Pulmonary artery endothelial cell (primary cell): Measurements from ENCODE around the gene CDK10. TPM values are rescaled to one million over a fixed set of nuclear protein-coding genes. Genes with fewer than 3 reads are reported as not detected.
"Not testable (repeated sequence)": the region's sequence is repeated elsewhere in the genome, so short reads cannot be mapped to it uniquely, and the experiment has no call there.

ENCODE experiments used
- DNase-seq: peaks from one replicate; pipeline ENCODE4 v3.0.0-alpha.2; 2011; ENCODE audit warnings: low read depth, low spot score
- total RNA-seq: library from RNA; depleted of rRNA; stranded (reverse); fragments of >200 nt; gene quantifications from 2 replicates; pipeline ENCODE4 v1.2.3, GENCODE V29; 2014

CDK10 gene
- total RNA-seq, 1 donor from 2014 or later: 37.9 TPM

GRCh38 chr16:89695086-89695874 is 8.8 kb downstream of the CDK10 start:
- no peak for DNase-seq

DNA sequence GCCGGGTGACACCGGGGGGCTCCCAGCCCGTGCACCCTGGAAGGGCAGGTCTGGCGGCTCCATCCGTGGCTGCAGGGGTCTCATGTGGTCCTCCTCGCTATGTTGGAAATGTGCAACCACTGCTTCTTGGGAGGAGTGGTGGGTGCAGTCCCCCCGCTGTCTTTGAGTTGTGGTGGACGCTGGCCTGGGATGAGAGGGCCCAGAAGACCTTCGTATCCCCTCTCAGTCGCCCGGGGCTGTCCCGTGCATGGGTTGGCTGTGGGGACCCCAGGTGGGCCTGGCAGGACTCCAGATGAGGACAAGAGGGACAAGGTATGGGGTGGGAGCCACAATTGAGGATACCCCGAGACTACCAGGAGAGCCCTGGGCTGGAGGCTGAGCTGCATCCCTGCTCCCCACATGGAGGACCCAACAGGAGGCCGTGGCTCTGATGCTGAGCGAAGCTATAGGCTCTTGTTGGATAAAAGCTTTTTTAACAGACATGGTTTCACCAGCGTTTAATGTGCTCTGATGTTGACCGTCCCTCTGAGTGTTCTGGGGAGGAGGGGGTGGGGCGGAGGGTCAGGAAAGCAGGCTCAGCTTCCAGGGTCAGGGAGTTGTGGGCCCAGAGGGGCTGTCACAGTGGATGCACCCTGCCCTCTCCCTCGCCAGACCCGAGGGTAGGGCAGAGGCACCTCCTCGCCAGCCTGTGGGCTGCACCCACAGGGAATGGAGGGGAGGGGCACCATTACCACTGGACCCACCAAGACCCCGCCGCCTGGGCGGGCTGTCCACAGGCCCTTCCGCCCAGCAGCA is 9.6 kb downstream of the CDK10 start:
- no peak for DNase-seq

DNA sequence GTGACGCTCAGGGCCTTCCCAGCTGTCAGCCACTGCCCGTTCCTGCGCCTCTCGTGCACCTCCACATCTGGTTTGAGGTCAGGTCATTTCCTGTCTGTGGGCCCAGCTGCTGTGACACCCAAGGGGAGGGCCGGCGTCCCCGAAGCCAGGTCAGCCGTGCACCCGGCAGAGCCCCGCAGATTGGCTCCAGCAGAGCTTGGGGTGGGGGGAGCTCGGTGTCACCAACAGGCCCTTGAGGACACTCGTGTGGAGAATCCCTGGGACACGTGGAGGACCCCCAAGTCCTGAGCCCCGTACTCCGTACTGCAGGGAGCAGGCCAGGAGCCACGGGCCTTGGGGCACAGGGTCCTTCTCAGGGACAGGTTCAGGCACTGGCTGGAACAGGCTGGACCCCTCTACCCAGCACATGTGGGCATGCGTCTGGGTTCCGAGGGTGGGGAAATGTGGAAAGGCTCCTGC is 10.2 kb downstream of the CDK10 start:
- no peak for DNase-seq

DNA sequence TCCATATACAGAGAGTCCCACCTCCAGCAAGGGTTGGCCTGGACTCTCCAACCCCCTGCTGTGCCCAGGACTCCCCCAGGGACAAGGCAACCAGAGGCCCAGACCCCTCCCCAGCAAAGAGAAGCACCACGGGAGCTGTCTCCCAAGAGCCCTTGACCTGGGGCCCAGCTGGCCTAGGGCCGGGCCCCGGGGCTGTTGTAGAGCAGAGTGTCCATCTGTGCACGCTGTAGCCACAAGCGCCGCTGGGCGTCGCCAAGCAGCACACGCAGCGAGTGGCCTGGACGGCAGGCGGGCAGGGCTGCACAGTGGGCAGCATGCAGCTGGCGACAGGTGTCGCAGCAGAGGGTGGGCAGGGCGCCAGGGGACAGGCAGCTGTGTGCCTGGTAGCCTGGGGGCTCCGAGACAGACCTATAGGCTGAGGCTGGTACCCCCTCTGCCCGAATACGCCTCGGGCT is 10.7 kb downstream of the CDK10 start:
- no peak for DNase-seq

GRCh38 chr16:89697616-89698331 is 11.3 kb downstream of the CDK10 start:
- DNase-seq: no peak

DNA sequence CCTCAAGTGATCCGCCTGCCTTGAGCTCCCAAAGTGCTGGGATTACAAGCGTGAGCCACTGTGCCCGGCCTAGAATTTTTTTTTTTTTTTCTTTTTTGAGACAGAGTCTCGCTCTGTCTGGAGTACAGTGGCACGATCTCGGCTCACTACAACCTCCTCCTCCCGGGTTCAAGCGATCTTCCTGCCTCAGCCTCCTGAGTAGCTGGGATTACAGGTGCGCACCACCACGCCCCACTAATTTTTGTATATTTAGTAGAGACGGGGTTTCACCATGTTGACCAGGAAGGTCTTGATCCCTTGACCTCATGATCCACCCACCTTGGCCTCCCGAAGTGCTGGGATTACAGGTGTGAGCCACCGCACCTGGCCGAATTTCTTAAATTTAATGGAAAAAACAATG is 12.2 kb downstream of the CDK10 start:
- DNase-seq: not testable (repeated sequence)

GRCh38 chr16:89699629-89700099 is 13.2 kb downstream of the CDK10 start:
- DNase-seq: not testable (repeated sequence)

DNA sequence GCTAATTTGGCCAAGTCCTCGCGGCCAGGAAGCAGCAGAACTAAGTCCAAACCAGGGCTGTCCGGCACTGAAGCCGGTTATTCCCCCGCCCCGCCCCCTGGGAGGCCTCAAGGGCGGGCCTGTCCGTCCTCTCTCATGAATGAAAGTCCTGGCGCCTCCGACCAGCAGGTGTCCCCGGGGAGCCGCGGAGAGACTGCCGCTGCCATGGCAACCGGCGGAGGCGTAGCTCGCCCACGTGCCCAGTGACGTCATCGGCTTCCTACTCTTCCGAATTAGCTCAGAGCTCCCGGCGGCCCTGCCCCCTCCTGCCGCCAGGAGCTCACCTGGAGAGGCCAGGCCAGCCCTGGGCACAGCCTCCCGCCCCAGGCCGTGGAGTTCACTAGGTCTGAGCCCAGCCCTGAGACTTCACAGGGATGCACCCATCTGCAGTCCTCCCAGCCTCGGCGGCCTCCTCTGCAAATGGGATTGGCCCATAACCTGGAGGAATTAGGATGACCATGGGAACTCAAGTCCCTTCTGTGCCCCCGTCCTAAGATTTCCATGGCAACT is 13.7 kb downstream of the CDK10 start:
- peak; percentile 89 for DNase-seq

DNA sequence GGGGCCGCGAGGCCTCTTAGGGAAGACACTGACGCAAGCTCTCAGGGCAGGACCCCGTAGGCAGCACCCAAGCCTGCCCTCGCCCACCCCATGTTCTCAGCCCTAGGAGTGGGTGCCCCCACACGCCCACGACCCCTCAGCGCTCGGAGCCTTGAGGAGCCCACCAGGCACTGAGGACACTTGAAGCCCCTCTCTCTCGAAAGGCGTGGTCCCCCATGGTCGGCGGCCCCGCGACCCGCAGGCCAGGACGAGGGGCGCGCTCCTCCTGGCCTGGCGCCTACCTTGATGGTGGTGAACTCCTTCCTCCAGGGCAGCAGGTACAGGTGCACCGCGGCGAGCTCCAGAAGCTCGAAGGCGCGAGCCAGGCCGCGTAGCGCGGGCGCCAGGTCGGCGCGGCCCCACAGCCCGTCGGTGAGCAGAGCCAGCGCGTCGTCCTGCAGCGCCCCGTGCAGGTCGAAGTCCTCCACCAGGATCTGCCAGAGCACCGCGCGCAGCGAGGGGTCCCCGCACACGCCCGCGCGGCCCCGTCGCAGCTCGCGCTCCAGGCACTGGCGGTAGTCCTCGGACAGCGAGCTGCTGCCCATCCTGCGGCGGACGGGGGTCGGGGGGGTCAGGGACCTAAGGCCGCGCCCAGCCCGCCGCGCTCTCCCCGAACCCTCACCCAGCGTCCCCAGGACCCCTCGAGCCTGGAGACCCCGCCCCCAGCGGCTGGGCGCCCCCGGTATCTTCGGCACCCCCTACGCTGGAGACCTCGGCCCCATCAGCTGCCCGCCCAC is 14.3 kb downstream of the CDK10 start:
- no peak for DNase-seq

DNA sequence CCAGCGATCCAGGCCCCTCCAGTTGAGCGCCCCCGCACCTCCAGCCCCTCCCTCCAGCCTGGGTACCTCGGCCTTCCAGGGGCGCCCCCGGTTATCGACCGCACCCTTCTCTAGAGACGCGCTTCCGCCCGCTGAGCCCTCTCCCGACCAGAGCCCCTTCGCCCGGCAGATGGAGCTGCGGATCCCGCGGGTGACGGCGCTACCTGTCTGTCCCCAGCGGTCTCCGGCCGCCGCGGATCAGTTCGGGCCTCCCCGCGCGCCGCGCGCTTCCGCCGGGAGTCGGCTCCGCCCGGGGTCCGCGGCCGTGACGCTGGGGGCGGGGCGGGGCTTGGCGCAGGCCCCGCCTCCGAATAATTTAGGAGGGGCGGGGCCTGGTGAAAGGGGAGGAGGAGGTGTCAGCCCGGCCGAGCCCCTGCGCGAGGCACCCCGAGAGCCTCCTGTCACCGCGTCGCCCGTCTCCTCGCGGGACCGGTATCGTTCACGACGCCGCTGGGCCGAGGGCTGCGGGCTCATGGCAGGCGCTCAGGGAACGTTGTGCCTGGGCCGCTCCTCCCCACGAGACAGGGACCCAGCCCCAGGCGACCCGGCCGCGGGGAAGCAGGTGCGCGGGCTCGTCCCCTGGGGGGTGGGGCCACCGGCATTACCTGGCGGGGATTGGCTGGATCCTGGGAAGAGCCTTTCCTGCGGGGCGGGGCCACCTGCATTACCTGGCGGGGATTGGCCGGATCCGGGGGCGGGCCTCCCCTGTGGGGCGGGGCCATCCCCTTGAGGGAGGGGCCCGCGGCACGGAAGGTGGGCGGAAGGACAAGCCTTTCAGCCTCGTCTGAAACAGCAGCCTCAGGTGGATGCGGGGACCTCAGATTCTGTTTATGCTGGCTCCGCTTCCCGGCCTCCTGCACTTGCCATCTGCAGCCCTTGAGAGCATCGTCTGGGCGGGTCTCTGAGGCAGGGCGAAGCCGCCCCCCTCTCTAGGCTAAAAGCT is 15.2 kb downstream of the CDK10 start, which contains the start of gene SPATA2L:
TSS of gene SPATA2L (minus strand) at position 281 of the 982 bp plus-strand sequence. CDS start 473 bp downstream, outside the sequence.
- DNase-seq: no peak

- no peak for DNase-seq
Observed at GRCh38 chr16:89704281-89704680, 17.8 kb downstream of the CDK10 start.

DNA sequence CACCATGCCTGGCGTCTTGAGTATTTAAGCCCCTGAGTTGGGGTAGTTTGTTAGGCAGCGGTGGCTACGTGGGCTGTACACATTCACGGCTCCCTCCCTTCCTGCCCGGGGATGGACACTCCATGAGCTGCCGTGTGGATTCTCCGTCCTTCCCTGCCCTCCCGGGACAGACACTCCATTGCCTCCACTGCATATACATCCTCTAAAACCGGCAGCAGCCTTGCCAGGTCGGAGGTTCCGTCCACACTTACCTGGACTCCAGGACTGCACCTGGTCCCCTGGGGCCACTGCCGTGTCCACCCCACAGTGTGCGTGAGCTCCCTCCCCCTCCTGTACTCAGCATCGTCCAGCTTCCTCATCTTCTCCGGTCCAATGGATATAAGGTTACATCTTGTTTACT is 18.5 kb downstream of the CDK10 start:
- no peak for DNase-seq

GRCh38 chr16:89706518-89707260 is 20.2 kb downstream of the CDK10 start:
- DNase-seq: no peak

DNA sequence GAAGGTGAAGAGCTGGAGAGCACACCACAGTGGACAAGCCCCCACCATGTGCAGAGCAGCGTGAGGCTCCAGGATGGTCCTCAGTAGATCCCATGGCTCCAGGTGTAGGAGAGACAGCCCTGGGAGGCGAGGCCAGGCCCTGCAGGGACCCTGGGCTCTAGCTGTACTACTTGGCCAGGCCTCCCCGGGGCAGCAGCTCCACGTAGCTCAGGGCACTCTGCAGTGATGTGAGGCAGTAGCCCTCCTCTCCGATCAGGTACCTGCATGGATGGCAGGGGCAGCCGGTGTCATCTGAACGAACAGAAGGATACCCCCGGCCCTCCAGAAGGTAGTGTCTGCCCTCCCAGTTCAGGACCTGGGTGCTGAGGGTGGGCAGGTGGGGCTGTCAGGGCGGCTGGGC is 21.2 kb downstream of the CDK10 start:
- DNase-seq: no peak

- DNase-seq: no peak
Observed at GRCh38 chr16:89708481-89708931, 22.0 kb downstream of the CDK10 start.

DNA sequence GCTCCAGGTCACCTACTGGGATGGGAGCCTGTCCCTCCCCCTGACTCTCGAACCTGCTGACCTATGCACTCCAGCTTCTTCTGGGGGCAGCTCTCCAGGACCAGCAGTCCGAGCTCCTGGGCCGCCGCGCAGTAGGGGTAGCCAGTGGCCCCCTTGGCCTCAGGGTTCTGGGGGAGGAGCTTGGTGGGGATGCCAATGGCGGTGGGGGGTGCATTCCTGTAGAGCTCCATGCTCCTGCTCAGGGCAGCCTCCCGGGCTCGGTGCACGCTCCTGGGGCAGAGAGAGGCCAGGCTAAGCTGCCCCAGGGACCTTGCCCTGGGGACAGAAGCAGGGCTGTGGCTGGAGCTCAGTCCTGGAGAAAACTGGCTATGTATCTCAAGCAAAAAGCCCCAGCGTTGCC is 22.7 kb downstream of the CDK10 start:
- no peak for DNase-seq

DNA sequence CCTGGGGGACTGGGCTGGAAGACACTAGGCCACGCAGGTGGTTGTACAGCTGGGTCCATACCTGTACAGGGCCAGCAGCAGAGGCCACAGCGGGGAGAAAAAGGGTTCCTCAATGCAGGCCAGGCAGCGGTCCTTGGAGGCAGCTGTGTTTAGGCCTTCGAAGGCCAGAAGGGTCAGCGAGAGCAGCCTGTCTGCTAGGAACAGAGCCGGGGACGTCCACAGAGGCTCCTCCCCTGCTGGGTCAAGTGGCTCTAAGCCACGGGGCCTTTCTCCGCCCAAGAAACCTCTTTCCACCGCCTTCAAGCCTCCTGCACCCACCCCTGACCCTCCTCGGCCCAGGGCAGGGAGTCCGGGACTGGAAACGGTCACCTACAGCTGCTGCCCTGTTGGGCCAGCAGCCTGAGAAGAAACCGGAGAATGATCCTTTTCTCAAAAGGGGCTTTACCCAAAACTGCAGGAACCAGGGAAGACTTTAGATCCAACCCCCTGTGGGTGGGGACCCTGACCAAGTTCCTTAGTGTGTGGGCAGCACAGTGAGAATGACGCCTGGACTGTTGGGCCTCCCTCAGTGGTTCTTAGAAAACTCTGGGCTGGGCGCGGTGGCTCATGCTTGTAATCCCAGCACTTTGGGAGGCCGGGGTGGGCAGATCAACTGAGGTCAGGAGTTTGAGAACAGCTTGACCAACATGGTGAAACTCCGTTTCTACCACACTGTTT is 23.4 kb downstream of the CDK10 start:
- no peak for DNase-seq
